H1 (cell line): Measurements from ENCODE around the gene HPCAL4. TPM values are rescaled to one million over a fixed set of nuclear protein-coding genes. Genes with fewer than 3 reads are reported as not detected.

ENCODE experiments used
- polyA plus RNA-seq, 7 experiments: library from polyadenylated mRNA; depleted of rRNA in 3 of 7; stranded (reverse) in 5 of 7; unstranded in 2 of 7; fragments of >200 nt in 5 of 7; fragments of 200-250 nt in 2 of 7; gene quantifications; 1 replicate in 5 of 7; 2 replicates in 1 of 7; 4 replicates in 1 of 7; pipeline versions ENCODE4 v1.2.1 to v1.2.3, GENCODE V29; 2011 to 2013; ENCODE audit warnings: missing spikeins in 2 of 7, mixed read lengths in 2 of 7
- total RNA-seq: library from RNA; stranded (reverse); fragmentation: NEBNext Ultra II Directional; extraction: Animal tissue kit (Norgen Biotek cat#: 25700); gene quantifications from 2 replicates; pipeline ENCODE4 v1.2.1, GENCODE V29; 2021
- TF ChIP-seq, protein P1 (sequence below): fragments of 300-600 bp; sonication (generic); IDR thresholded peaks from 2 replicates; pipeline ENCODE4 v1.7.1; 2012; ENCODE audit warnings: low read length, moderate library complexity, mild to moderate bottlenecking, inconsistent platforms; ENCODE audit not compliant: insufficient replicate concordance

HPCAL4 gene
- total and polyA plus RNA-seq, 2 of the 8 experiments (the other 6 are each of a cell fraction or from before 2014, with no cell fraction given), result 0.54 to 0.74 TPM

DNA sequence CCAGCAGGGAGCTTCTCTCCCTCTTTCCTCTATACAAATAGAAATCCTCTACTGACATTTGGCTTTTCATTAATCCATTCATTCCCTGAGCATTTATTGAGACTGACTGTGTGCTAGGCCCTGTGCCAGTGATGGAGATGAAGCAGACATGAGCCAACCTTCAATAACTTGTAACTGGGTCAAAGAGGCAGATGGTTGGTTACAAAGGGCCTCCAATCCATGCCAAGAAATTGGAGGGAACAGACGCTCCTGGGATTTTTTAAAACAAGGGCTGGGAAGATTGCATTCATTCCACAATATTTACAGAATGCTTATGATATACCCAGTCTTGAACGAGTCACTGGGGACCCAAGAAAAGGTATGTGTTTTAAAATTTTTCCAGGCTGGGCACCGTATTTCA, 6.2 kb downstream of the HPCAL4 start (continued):
- TF ChIP-seq, protein P1, sequence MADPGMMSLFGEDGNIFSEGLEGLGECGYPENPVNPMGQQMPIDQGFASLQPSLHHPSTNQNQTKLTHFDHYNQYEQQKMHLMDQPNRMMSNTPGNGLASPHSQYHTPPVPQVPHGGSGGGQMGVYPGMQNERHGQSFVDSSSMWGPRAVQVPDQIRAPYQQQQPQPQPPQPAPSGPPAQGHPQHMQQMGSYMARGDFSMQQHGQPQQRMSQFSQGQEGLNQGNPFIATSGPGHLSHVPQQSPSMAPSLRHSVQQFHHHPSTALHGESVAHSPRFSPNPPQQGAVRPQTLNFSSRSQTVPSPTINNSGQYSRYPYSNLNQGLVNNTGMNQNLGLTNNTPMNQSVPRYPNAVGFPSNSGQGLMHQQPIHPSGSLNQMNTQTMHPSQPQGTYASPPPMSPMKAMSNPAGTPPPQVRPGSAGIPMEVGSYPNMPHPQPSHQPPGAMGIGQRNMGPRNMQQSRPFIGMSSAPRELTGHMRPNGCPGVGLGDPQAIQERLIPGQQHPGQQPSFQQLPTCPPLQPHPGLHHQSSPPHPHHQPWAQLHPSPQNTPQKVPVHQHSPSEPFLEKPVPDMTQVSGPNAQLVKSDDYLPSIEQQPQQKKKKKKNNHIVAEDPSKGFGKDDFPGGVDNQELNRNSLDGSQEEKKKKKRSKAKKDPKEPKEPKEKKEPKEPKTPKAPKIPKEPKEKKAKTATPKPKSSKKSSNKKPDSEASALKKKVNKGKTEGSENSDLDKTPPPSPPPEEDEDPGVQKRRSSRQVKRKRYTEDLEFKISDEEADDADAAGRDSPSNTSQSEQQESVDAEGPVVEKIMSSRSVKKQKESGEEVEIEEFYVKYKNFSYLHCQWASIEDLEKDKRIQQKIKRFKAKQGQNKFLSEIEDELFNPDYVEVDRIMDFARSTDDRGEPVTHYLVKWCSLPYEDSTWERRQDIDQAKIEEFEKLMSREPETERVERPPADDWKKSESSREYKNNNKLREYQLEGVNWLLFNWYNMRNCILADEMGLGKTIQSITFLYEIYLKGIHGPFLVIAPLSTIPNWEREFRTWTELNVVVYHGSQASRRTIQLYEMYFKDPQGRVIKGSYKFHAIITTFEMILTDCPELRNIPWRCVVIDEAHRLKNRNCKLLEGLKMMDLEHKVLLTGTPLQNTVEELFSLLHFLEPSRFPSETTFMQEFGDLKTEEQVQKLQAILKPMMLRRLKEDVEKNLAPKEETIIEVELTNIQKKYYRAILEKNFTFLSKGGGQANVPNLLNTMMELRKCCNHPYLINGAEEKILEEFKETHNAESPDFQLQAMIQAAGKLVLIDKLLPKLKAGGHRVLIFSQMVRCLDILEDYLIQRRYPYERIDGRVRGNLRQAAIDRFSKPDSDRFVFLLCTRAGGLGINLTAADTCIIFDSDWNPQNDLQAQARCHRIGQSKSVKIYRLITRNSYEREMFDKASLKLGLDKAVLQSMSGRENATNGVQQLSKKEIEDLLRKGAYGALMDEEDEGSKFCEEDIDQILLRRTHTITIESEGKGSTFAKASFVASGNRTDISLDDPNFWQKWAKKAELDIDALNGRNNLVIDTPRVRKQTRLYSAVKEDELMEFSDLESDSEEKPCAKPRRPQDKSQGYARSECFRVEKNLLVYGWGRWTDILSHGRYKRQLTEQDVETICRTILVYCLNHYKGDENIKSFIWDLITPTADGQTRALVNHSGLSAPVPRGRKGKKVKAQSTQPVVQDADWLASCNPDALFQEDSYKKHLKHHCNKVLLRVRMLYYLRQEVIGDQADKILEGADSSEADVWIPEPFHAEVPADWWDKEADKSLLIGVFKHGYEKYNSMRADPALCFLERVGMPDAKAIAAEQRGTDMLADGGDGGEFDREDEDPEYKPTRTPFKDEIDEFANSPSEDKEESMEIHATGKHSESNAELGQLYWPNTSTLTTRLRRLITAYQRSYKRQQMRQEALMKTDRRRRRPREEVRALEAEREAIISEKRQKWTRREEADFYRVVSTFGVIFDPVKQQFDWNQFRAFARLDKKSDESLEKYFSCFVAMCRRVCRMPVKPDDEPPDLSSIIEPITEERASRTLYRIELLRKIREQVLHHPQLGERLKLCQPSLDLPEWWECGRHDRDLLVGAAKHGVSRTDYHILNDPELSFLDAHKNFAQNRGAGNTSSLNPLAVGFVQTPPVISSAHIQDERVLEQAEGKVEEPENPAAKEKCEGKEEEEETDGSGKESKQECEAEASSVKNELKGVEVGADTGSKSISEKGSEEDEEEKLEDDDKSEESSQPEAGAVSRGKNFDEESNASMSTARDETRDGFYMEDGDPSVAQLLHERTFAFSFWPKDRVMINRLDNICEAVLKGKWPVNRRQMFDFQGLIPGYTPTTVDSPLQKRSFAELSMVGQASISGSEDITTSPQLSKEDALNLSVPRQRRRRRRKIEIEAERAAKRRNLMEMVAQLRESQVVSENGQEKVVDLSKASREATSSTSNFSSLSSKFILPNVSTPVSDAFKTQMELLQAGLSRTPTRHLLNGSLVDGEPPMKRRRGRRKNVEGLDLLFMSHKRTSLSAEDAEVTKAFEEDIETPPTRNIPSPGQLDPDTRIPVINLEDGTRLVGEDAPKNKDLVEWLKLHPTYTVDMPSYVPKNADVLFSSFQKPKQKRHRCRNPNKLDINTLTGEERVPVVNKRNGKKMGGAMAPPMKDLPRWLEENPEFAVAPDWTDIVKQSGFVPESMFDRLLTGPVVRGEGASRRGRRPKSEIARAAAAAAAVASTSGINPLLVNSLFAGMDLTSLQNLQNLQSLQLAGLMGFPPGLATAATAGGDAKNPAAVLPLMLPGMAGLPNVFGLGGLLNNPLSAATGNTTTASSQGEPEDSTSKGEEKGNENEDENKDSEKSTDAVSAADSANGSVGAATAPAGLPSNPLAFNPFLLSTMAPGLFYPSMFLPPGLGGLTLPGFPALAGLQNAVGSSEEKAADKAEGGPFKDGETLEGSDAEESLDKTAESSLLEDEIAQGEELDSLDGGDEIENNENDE, result no peak
- TF ChIP-seq, all 59 proteins: peak for 0
